NCI-H2171 (cell line): ENCODE data around the gene SLC22A7.

Experiments
- DNase-seq: peaks from one replicate; lab custom pipeline; 2025; lab: John Stamatoyannopoulos, UW

The SLC22A7 gene

DNA sequence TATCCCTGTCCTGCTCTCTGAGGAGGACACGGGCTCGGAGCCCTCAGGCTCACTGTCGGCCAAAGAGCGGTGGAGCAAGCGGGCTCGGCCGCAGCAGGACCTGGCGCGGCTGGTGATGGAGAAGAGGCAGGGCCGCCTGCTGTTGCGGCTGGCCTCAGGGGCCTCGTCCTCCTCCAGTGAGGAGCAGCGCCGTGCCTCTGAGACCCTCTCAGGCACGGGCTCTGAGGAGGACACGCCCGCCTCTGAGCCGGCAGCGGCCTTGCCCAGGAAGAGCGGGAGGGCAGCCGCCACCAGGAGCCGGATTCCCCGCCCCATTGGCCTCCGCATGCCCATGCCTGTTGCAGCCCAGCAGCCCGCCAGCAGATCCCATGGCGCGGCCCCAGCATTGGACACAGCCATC lies 14.2 kb upstream of the SLC22A7 start:
- DNase-seq, result no peak

DNA sequence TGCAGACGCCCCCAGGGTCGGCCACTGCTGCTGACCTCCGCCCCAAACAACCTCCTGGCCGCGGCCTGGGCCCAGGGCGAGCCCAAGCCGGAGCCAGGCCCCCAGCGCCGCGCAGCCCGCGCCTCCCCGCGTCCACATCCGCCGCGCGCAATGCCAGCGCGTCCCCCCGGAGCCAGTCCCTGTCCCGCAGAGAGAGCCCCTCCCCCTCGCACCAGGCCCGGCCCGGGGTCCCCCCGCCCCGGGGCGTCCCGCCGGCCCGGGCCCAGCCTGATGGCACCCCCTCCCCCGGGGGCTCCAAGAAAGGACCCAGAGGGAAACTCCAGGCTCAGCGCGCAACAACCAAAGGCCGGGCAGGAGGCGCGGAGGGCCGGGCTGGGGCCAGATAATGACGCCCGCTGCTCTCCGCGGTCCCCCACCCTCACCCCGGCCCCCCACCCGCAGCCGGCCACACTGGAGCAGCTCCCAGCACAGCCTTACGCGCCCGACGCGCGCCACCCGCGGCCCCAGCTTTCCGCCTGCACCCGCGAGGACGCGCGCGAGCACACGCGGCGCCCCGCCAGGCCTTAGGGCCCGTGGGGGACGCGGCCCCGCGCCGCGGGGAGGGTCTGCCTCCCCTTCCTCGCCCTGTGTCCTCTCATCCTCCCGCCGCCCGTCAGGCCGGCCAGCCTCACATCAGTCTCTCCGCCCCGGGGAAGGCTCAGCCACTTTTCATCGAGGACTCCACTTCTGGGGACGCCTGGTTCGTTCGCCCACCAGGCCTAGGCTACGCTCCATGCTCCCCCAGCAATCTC lies 12.9 kb upstream of the SLC22A7 start:
- DNase-seq, result no peak

DNA sequence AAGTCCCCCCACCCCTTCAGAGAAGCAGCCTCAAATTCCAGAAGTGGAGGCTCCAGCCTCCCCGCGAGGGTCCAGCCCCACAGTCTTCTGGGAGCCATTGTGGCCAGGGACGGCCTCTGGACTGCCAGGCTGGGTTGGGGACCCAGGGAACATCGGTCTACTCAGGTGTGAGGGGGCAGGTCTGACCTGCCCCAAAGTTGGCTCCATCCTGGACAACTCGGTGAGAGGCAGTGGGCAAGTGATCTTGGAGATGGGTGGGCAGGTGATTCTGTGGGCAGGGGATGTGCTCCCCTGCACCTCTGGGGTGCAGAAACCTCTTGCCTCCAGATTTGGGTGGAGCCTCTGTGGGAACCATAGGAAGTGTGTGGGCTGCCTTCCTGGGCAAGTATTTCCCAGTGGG lies 12.2 kb upstream of the SLC22A7 start:
- DNase-seq, result no peak

DNA sequence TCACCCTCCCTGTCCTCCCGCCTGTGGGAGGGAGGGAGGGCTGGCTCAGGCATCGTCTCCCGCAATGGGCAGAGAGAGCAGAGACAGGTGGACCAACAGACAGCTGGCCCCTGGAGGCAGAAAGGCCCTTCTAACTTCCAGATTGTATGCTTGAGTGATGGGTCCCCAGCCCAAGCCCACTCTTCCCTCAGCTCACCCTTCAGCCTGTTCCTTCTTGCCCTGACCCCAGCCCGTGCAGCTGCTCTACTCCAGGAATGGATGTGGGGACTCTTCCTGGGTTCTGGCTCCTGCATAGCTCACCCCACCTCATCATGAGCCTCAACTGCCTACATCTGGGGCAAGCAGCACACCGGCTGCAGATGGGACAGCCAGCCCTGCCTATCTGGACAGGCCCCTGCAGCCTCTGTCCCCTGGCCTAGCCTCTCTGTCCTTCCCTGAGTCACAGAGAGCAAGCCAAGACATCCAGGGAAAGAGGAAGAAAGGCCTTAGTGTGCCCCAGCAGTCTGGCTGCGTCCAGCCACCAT lies 11.5 kb upstream of the SLC22A7 start:
- no peak for DNase-seq

GRCh38 chr6:43286980-43287716 lies 10.9 kb upstream of the SLC22A7 start:
- no peak for DNase-seq

GRCh38 chr6:43287717-43288679 lies 10.1 kb upstream of the SLC22A7 start:
- no peak for DNase-seq

DNA sequence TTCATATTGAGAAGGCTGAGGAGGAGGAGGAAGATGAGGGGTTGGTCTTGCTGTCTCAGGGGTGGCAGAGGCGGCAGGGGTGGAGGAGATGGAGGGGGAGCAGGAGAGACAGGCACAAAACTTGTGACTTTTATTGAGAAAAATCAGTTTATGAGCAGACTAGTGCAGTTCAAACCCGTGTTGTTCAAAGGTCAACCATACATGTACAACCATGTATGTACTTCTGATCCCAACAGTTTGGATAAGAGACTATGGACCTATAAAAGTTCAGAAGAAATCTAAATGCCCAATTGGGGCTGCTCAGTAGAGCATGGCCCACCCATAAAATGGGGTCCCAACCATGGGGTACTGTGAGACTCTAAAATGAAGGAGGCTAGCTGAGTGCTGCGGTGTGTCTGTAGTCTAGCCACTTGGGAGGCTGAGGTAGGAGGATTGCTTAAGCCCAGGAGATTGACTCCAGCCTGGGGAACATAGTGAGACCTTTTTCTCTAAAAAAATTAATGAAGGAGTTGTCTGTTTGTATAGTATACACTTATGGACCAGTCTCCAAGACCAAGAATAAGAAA lies 7.6 kb upstream of the SLC22A7 start:
- no peak for DNase-seq

GRCh38 chr6:43290905-43291355 lies 7.1 kb upstream of the SLC22A7 start:
- no peak for DNase-seq

GRCh38 chr6:43291708-43292107 lies 6.4 kb upstream of the SLC22A7 start:
- no peak for DNase-seq

- DNase-seq, result no peak
Observed at GRCh38 chr6:43292341-43292740, 5.7 kb upstream of the SLC22A7 start.

GRCh38 chr6:43292763-43293318 lies 5.2 kb upstream of the SLC22A7 start:
- no peak for DNase-seq

GRCh38 chr6:43293698-43294097 lies 4.4 kb upstream of the SLC22A7 start:
- no peak for DNase-seq

DNA sequence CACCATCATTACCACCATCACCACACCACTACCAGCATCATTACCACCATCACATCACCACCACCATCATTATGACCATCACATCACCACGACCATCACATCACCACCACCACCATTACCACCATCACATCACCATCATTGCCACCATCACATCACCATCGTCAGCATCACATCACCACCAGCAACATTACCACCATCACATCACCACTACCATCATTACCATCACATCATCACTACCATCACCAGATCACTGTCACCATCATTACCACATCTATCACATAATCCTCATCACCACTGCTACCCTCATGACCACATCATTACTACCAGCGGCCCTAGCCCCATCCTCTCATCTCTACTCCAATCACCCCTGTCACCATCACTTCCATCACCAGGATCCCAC lies 3.5 kb upstream of the SLC22A7 start:
- DNase-seq, result no peak

DNA sequence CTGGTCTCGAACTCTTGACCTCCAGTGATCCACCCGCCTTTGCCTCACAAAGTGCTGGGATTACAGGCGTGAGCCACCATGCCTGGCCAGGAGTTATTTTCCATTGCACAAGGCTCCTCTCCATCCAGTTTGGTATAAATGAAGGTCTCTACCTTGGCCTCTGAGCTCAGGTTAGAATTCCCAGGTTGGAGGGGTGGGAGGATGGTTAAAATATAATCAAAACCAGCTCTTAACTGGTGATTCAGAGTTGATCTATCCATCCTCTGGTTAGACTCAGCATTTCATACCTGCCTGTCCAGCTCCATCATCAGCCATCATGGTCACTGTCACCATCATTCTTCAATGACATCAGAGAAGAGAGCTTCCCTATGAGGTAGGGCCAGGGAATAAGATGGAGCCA lies 2.6 kb upstream of the SLC22A7 start:
- no peak for DNase-seq

GRCh38 chr6:43296780-43297497 lies 1.1 kb upstream of the SLC22A7 start:
- no peak for DNase-seq

DNA sequence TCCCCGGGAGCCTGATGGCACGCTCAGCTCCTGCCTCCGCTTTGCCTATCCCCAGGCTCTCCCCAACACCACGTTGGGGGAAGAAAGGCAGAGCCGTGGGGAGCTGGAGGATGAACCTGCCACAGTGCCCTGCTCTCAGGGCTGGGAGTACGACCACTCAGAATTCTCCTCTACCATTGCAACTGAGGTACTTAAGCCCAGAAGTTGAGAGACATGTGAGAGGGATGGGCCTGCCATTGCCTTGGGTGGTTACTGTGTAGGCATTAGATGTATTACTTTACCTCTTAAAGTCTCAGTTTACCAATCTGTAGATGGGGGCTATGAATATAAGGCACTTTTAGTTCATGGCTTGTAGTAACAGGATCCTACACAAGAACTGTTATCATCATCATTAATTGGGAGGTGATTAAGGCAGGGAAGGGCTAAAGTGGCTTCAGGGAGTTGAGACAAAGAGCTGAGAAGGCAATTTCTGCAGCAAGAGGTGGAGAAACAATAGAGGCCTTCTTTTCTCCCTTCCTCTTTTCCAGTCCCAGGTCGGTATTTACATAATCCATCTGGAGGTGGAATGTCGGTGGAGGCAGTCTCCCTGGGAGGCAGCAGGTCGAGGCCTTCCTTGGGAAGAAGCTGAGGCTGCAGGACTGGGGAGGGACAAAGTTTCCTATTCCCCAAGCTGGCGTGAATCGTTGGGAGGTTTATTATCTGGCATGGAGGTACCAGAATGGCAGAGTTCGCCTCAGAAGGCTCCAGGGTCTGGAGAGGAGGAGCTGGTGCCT lies 691 bp downstream of the SLC22A7 start:
- no peak for DNase-seq

DNA sequence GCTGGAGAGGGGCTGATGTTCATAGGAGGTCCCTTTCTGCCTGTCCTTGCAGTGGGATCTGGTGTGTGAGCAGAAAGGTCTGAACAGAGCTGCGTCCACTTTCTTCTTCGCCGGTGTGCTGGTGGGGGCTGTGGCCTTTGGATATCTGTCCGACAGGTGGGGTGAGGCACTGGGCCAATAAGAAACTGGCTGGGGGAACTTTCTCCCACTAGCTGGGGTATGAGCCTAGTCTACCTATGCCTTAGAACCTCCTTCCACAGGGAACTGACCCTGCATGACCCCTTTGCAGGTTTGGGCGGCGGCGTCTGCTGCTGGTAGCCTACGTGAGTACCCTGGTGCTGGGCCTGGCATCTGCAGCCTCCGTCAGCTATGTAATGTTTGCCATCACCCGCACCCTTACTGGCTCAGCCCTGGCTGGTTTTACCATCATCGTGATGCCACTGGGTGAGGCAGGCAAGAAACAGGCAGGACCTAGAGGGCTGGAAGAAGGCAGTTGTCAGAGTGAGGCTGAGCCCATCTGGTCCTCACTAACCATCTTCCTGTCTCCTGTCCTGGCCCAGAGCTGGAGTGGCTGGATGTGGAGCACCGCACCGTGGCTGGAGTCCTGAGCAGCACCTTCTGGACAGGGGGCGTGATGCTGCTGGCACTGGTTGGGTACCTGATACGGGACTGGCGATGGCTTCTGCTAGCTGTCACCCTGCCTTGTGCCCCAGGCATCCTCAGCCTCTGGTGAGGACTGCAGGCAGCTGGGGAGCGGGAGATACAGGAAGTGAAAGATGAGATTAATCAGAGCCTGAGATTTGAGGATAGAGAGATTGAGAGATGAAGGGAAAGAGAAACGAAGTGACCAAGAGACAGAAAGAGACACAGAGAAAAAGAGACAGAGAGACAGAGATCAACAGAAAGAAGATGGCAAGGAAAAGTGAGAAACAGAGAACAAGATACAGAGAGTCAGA lies 1.6 kb downstream of the SLC22A7 start:
- no peak for DNase-seq

DNA sequence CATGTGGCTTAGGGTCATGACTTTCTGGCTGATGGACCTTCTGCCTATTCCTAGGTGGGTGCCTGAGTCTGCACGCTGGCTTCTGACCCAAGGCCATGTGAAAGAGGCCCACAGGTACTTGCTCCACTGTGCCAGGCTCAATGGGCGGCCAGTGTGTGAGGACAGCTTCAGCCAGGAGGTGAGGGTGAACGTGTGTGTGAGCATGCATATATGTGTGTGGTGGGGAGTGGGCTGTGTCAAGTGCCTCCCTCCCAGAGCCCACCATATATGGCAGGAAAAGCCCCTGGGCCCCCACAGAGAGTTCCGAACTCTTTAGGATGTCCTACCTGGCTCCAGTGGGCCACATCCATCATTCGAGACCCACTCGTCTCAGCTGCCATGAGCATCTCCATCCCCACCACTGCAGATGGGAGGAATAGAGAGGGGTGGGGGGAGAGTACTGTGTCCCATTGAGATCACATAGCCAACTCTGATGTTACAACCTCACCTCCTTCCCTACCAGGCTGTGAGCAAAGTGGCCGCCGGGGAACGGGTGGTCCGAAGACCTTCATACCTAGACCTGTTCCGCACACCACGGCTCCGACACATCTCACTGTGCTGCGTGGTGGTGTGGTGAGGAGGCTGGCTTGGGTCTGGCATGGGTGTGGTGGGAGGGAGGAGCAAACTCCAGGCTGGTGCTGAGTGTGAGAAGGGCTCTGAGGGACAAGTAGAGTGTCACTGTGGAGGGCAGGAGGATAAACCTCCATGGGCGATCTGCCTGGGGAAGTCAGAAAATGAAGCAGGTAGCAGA lies 3.2 kb downstream of the SLC22A7 start:
- DNase-seq, result no peak
